GM18951 (cell line): Measurements from ENCODE around the gene KCNT1.

ENCODE experiments used
- POLR2A ChIP-seq: IDR thresholded peaks from 4 replicates; pipeline ENCODE4 v1.6.1; 2011; ENCODE audit warnings: mild to moderate bottlenecking; ENCODE audit not compliant: insufficient read length, insufficient read depth; ENCODE audit errors: extremely low read depth
- in situ Hi-C: fragments of 300-500 bp; cut with MboI; formaldehyde crosslinking; loops from one replicate; pipeline ENCODE4 v1.12.0; 2022; ENCODE audit warnings: low sequenced_read_pairs, mixed read lengths, inconsistent platforms; ENCODE audit not compliant: unreplicated experiment

KCNT1 gene

DNA sequence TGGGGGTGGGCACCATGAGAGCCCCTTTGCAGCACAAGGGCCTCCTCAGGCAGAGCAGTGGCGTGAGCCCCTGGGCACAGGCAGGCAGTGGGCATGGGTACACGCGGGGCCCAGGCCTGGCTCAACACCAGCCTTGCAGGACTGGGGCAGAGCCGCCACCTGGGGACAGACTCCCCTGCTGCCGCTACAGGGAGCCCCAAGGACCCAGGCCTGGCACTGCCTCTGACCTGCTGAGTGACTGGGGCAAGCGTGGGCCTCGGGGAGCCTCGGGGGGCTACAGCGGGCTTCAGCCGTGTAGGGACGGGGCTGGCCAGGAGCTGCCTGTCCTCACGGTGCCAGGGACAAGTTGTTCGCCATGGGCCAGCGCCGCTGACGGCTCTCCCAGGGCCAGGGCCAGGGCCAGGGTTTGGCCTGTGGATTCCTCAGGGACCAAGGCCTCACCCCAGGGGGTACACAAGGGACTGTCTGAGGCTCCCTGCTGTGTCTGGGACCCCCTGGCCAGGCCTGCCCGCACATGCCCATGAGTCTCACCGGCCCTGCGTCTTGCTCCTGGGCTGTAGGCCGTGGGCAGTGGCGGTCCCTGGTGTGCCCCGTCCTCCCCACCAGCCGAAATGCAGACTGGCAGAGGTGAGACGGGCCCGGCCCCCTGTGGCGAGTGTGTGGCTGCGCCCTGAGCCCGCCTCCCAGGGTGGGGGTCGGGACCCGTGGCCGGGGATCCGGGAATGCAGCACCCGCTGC is 42.5 kb downstream of the KCNT1 start:
- in situ Hi-C loops, result no loop called here
- no peak for TF ChIP-seq POLR2A

DNA sequence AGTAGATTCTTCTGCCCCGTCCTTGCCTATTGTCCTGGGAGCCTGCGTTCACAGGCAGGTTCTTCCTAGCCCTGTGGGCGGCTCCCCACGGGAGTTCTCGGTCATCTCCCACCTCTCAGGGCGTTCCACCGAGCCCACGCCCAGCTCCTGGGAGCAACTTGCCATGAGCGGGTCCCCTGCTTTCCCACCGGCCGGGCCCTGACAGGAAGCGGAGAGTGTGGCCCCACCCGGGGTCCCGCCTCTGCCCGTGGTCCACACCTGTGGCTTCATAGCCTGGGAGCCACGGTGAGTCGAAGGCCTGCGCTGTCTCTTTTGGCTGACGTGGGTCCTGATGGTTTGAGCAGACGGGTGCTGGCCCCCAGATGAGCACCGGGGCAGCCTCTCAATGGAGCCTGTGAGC is 43.2 kb downstream of the KCNT1 start:
- no peak for TF ChIP-seq POLR2A

DNA sequence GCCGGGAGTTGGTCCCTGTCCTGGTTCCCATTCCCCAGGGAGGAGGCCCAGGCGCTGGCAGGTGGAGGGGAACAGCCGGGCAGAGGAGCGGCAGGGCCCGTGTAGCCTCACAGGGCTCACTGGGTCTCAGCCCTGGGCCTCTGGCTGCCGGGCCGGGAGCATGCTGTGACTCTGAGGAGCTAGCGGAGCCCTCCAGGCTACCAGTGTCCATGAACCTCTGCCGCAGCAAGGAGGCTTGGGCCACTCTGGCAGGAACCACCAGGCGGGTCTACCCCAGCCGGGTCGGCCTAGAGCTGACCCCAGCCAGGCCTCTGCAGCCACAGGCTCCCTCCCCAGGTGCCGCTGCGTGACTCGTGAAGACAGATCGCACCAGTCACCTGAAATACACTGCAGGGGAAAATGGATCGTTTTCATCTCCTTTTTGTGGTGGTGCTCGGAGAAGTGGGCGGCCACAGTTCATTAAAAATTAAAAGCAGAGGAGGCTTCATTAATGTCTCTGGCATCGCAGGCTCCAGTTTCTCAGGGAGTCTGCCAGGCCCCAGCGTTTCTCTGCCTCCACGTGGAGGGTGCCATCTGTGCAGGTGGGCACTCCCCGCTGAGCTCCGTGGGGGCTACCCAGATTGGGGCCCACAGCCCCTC is 43.8 kb downstream of the KCNT1 start:
- in situ Hi-C loops, result no loop called here
- TF ChIP-seq POLR2A, result no peak

More for the DNA sequence above, 43.2 kb downstream of the KCNT1 start:
- in situ Hi-C loops, result no loop called here

DNA sequence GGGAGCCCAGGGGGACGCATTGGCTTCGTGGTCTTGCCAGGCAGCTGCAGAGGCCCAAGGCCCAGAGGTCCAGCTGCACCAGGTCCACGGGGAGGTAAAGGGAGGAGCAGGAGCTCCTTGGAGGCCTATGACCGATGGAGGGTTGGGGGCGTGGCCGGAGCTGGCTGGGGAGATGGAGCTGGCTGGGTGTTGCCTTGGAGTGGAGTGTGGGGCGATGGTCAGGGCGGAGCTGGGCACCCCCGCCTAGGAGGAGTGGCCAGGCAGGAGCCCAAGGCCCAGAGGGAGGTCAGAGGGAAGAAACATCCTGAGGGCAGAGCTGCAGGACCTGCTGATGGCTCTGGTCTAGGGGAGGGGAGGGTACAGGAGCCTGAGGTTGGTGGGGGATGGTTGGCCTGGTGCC is 44.6 kb downstream of the KCNT1 start:
- in situ Hi-C loops, result no loop called here
- no peak for TF ChIP-seq POLR2A

DNA sequence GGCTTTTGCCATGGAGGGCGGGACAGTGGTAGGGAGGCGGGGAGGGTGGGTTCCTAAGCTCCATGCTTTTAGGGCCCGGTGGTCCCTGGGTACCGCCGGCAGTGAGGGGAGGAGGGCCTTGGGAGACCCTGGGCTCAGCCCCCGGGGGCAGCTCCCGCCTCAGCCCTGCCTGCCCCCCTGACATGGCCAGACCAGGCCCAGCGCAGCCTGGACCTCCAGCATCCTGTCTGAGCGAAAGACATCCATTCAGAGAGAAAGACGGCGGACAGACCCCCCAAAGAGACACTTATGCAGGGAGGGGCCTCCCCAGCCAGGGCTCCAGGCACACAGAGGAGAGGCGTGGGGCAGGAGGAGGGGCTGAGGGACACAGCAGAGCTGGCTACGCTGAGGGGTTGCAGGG is 45.3 kb downstream of the KCNT1 start:
- no peak for TF ChIP-seq POLR2A
- in situ Hi-C loops, result no loop called here

DNA sequence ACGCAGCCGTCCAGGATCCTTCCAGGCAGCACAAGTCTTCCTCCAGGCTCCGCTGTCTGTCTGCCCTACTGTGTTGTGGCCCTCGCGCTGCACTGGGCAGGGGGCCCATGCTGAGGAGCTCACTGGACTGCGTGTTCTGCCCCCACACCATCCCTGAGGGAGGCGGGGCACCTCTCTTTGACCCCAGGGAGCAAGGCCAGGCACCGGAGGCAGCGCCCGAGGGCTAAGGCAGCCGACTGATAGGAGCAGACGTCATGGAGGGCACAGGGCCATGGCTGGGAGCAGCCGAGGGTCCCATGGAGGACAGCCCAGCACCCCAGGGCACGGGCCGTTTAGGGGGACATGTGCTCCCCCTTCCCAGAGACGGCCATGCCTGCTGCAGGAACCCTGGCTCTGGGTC is 46.7 kb downstream of the KCNT1 start:
- in situ Hi-C loops, result no loop called here

DNA sequence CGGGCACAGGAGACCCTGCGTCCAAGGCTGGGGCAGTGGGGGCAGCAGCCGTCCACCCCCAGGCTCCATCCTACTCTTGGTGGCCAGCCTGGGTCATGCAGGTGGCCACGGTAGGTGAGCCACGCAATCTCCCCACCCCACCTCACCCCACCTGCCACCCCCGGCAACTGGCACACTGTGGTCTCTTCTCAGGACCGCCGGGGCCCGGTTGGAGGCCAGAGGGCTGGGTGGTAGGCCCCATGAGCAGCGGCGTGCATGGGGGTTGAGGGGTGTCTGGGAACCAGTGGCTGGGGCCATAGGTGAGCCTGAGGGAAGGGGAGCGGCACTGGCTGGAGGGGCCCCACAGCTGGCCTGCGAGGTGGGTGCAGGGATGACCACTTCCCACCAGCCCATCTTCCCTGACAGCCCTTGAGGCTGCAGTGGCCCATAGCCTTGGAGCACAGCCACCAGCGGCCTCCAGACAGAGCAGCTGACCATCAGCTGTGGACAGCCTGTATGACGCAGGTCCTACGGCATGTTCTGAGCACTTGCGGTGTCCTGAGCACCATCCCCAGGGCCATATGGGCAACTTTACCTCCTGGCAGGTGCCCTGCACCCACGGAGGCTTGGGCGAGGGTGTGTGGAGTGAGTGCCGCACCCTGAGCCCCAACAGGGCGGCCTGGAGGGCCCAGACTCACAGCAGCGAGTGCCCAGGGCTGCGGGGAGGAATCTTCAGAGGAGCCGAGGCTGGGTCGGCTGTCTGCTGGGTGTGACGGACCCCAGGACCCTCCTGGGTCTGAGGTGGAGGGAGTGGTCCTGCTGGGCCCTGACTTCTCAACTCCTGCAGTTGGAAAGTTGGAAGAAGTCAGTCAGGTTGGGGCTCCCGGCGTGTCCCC is 47.4 kb downstream of the KCNT1 start:
- in situ Hi-C loops, result no loop called here

More for the DNA sequence above, 46.7 kb downstream of the KCNT1 start:
- no peak for TF ChIP-seq POLR2A

DNA sequence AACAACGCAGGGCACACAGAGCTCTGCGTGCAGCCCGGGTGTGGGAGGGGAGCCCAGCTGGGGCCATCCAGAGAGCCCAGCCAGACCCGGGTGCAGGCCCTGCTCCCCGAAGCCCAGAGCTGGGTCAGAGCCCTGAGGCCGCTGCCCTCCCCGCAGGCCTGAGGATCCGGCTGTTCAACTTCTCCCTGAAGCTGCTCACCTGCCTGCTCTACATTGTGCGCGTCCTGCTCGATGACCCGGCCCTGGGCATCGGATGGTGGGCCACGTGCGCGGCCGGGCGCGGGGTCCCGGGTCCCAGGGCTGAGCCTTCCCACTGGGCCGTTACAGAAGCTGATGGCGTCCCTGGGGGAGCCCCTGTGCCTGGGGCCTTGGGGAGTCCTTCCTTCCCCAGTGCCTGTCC is 48.8 kb downstream of the KCNT1 start:
- in situ Hi-C loops, result no loop called here
- TF ChIP-seq POLR2A, result no peak

More for the DNA sequence above, 47.4 kb downstream of the KCNT1 start:
- TF ChIP-seq POLR2A, result no peak

DNA sequence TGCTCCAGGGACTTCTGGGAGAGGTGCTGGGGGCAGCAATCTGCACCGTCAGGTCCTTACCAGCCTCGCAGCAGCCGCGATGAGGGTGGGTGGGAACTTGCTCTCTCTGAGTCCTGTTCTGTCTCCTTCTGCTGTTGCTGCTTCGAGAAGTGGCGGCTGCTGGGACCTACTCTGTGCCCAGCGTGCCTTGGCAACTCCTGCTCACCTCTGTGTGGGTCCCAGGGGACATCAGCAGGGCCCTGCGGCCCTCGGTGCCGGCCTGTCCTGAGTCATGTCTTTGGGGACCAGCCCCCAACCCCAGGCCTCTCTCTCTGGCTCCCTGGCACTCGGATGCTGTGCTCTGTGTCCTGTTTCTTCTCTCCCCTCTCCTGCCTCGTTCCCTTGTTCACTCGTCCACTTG is 49.5 kb downstream of the KCNT1 start:
- TF ChIP-seq POLR2A, result no peak
- in situ Hi-C loops, result no loop called here

DNA sequence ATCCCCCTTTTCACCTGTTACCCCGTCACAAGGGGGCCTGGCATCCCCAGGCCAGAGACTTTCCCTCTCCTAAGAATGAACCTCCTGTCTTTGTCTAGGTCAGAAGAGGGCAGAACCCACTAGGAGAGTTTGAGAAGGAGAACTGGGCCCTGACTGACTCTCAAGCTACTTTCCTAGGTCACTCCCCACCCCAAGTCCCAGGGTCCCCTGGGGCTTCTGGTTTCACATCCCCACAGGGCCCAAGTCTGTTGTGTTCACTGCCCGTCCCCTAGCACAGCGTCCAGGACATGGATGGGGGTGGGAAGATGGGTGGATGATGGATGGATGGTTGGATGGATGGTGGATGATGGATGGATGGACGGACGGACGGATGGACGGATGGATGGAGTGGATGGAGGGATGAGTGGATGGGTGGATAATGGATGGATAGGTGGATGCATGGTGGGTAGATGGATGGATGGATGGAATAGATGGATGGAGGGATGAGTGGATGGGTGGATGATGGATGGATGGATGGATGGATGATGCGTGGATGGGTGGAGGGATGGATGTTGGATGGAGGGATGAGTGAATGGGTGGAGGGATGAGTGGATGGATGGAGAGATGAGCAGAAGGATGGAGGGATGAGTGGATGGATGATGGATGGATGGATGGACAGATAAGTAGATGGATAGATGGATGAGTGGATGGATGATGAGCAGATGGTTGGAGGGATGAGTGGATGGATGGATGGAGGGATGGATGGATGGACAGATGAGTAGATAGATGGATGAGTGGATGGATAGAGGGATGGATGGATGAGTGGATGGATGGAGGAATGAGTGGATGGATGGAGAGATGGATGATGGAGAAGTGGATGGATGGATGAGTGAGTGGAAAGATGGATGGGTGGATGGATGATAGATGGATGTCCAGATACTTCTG is 50.6 kb downstream of the KCNT1 start:
- in situ Hi-C loops, result no loop called here
- no peak for TF ChIP-seq POLR2A

DNA sequence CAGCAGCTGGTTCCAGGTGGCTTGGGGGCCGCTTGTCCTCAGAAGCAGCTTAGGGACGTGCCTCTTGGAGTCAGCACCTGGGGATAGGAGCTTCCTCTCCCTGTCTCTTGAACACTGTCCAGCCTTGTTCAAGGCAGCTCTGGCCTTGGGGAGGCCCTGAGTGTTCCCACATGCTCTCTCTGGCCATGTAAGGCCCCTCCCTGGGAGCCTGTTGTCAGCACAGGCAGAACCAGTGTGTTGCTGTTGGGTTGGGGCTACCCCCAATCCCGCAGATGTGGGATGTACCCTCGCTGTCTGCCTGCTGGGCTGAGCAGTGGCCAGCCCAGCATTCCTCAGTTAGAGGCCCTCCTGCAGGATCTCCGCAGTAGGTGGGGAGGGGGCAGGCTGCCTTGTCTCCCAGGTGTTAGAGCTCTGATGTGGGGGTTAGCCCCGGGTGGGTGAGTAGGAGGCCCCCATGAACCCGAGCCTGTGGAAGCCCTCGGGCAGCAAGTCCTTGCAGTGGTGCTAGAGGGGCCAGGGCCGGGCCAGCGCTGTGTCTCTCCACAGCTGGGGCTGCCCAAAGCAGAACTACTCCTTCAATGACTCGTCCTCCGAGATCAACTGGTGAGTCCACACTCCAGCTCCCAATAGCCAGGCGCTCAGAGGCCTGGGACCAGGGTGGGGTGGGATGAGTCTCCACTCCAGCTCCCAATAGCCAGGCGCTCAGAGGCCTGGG is 51.6 kb downstream of the KCNT1 start:
- no peak for TF ChIP-seq POLR2A
- in situ Hi-C loops, result no loop called here

DNA sequence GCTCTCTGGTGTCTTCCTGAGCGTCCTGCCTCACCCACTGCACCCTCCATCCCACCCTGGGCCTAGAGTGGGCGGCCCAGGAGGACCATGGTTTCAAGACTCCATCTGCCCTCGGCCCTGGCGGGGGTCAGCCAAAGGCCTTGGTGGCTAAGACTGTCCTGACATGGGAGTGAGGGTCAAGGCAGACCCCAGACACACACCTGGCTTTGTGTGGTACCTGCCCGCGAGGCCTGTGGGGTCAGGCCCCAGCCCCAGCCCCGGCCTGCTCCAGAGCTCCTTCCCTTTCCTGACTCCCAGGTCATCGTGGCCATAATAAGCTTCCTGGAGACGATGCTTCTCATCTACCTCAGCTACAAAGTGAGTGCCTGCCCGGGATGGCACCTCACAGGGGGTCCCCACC is 54.6 kb downstream of the KCNT1 start:
- no peak for TF ChIP-seq POLR2A
- in situ Hi-C loops, result no loop called here
